C4-2B (cell line): ENCODE data around the gene NHS.

Source experiments
- CTCF ChIP-seq: fragments of 450-650 bp; conservative IDR thresholded peaks from 2 replicates; pipeline ENCODE4 v1.5.1; 2017; ENCODE audit warnings: mild to moderate bottlenecking
- ZFX ChIP-seq: fragments of 450-650 bp; IDR thresholded peaks from 2 replicates; pipeline ENCODE4 v1.6.1; 2017

GRCh38 chrX:17453788-17454187 is 78.8 kb downstream of the NHS start:
- TF ChIP-seq CTCF: no peak
- no peak for TF ChIP-seq ZFX
